ENCODE data around the gene SNAPIN.
A peak's percentile ranks its signal among the peaks of the same experiment; 100 is the strongest.

SNAPIN gene

GRCh38 chr1:153680120-153680403, 21.6 kb downstream of the SNAPIN start:
- Histone ChIP-seq H3K9me3 (ENCODE audit: control insufficient read depth in 1 of 2, low read length in 2 of 2) (no peaks in the 10 kb centered on the region), H3K27me3 (ENCODE audit: low read depth, low read length) (peaks cover 18% of the 10 kb centered on the region), H3K4me3 (ENCODE audit: low read depth in 1 of 2, low read length in 2 of 2) (peak overlapping the region; percentile 38 to 57), H3K4me1 (ENCODE audit: control insufficient read depth in 1 of 2, insufficient read depth in 2 of 2, low read length in 2 of 2) (peaks cover 0 to 24% of the 10 kb centered on the region in 2 donors), H3K27ac (ENCODE audit: low read length) (no peak overlapping the region), H3K36me3 (ENCODE audit: control insufficient read depth in 1 of 2, insufficient read depth in 2 of 2, low read length in 2 of 2) (no peaks in the 10 kb centered on the region)

DNA sequence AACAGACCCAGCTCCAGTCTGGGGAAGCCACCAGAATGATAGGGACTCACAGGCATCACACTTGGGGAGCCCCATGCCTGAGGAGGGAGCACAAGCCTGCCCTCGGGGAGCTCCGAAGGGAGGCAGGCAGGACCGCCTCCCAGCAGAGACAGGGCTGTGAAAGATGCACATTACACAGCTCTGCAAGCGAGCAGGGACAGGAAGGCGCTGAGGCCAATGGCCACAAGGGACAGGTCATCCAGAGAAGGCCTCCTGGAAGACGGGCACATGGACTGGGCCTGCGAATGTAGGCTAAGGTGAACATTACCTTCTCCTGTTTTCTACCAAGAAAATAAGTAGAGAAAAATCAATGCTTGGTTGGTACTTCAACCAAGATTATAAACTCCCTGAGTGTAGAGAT, 24.2 kb downstream of the SNAPIN start:
- Histone ChIP-seq H3K27me3 (ENCODE audit: low read depth, low read length) (peaks cover 18% of the 10 kb centered on the region), H3K4me1 (ENCODE audit: control insufficient read depth in 1 of 2, insufficient read depth in 2 of 2, low read length in 2 of 2) (peaks cover 0 to 21% of the 10 kb centered on the region in 2 donors), H3K4me3 (ENCODE audit: low read depth in 1 of 2, low read length in 2 of 2) (no peak overlapping the region), H3K9me3 (ENCODE audit: control insufficient read depth in 1 of 2, low read length in 2 of 2) (no peaks in the 10 kb centered on the region), H3K27ac (ENCODE audit: low read length) (no peak overlapping the region), H3K36me3 (ENCODE audit: control insufficient read depth in 1 of 2, insufficient read depth in 2 of 2, low read length in 2 of 2) (no peaks in the 10 kb centered on the region)

GRCh38 chr1:153683854-153684253, 25.4 kb downstream of the SNAPIN start:
- peaks cover 12% of the 10 kb centered on the region for H3K27me3 ChIP-seq (ENCODE audit: low read depth, low read length)
- no peak overlapping the region for H3K4me3 ChIP-seq (ENCODE audit: low read depth in 1 of 2, low read length in 2 of 2)
- peaks cover 0 to 7% of the 10 kb centered on the region in 2 donors for H3K36me3 ChIP-seq (ENCODE audit: control insufficient read depth in 1 of 2, insufficient read depth in 2 of 2, low read length in 2 of 2)
- H3K27ac ChIP-seq (ENCODE audit: low read length): no peak overlapping the region
- peaks cover 0 to 10% of the 10 kb centered on the region in 2 donors for H3K4me1 ChIP-seq (ENCODE audit: control insufficient read depth in 1 of 2, insufficient read depth in 2 of 2, low read length in 2 of 2)
- H3K9me3 ChIP-seq (ENCODE audit: control insufficient read depth in 1 of 2, low read length in 2 of 2): no peaks in the 10 kb centered on the region

GRCh38 chr1:153684892-153685291, 26.4 kb downstream of the SNAPIN start:
- Histone ChIP-seq H3K36me3 (ENCODE audit: control insufficient read depth in 1 of 2, insufficient read depth in 2 of 2, low read length in 2 of 2) (peaks cover 0 to 16% of the 10 kb centered on the region in 2 donors), H3K4me3 (ENCODE audit: low read depth in 1 of 2, low read length in 2 of 2) (no peak overlapping the region), H3K4me1 (ENCODE audit: control insufficient read depth in 1 of 2, insufficient read depth in 2 of 2, low read length in 2 of 2) (no peaks in the 10 kb centered on the region), H3K9me3 (ENCODE audit: control insufficient read depth in 1 of 2, low read length in 2 of 2) (no peaks in the 10 kb centered on the region), H3K27ac (ENCODE audit: low read length) (no peak overlapping the region), H3K27me3 (ENCODE audit: low read depth, low read length) (peaks cover 4% of the 10 kb centered on the region)

DNA sequence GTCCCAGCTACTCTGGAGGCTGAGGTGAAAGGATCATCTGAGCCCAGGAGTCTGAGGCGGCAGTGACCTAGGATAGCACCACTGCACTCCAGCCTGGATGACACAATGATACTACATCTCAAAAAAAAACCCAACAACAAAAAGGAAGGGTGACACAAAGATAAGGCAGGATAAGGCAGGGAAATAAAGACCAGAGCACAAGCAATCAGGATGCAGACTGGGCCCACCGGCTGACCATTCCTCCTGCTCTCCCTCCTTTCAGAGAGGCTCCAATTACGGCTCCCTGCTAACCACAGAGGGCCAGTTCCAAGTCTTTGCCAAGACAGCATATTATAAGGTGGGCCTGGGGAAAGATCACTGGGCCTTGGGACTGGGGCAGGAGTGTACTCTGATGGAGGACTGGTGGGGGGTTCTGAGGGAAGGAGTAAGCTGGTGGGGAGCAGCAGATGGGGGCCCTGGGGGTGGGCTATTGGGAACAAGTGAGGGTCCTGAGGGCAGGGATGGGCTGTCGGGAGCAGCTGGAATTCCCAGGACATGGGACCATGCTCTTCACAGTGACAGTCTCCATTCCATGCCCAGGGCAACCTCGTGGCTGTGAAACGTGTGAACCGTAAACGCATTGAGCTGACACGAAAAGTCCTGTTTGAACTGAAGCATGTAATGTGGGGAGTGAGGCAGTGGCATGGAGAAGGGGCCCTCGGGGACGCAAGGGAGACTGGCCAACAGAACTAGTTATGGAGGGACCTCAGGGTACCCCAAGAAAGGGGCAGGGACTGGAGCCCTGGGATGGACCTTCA, 27.2 kb downstream of the SNAPIN start:
- no peak overlapping the region for H3K4me3 ChIP-seq (ENCODE audit: low read depth in 1 of 2, low read length in 2 of 2)
- H3K27me3 ChIP-seq (ENCODE audit: low read depth, low read length): no peaks in the 10 kb centered on the region
- peaks cover 0 to 16% of the 10 kb centered on the region in 2 donors for H3K36me3 ChIP-seq (ENCODE audit: control insufficient read depth in 1 of 2, insufficient read depth in 2 of 2, low read length in 2 of 2)
- no peaks in the 10 kb centered on the region for H3K4me1 ChIP-seq (ENCODE audit: control insufficient read depth in 1 of 2, insufficient read depth in 2 of 2, low read length in 2 of 2)
- H3K9me3 ChIP-seq (ENCODE audit: control insufficient read depth in 1 of 2, low read length in 2 of 2): no peaks in the 10 kb centered on the region
- no peak overlapping the region for H3K27ac ChIP-seq (ENCODE audit: low read length)

DNA sequence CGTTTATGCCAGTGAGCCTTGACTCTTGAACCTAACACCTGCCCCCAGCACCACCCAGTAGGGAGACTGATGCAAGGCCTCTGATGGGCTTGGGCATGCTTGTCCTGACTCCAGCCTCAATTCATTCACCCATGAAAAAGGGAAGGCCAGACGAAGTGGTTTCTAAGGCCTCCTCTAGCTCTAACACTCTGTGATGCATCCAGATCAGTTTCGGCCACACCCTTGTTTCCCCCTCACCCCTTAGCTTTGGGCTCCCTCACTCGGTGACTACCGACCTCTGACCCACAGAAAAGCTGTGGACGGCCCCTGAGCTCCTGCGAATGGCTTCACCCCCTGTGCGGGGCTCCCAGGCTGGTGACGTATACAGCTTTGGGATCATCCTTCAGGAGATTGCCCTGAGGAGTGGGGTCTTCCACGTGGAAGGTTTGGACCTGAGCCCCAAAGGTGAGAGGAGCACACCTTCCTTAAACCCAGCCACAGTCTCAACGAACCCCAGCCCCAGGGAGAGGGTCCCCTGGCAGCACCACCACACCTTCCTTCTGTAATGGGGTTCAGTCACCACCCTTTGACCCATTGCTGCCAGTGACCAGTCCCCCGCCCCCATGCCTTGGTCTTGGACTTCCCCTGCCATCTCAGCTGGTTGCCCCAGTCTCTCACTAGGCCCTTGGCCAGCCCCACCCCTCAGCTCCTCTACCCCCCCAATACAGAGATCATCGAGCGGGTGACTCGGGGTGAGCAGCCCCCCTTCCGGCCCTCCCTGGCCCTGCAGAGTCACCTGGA, 29.0 kb downstream of the SNAPIN start:
- H3K36me3 ChIP-seq (ENCODE audit: control insufficient read depth in 1 of 2, insufficient read depth in 2 of 2, low read length in 2 of 2): peaks cover 0 to 16% of the 10 kb centered on the region in 2 donors
- H3K9me3 ChIP-seq (ENCODE audit: control insufficient read depth in 1 of 2, low read length in 2 of 2): no peaks in the 10 kb centered on the region
- H3K4me3 ChIP-seq (ENCODE audit: low read depth in 1 of 2, low read length in 2 of 2): no peak overlapping the region
- H3K27ac ChIP-seq (ENCODE audit: low read length): no peak overlapping the region
- H3K4me1 ChIP-seq (ENCODE audit: control insufficient read depth in 1 of 2, insufficient read depth in 2 of 2, low read length in 2 of 2): no peaks in the 10 kb centered on the region
- no peaks in the 10 kb centered on the region for H3K27me3 ChIP-seq (ENCODE audit: low read depth, low read length)

DNA sequence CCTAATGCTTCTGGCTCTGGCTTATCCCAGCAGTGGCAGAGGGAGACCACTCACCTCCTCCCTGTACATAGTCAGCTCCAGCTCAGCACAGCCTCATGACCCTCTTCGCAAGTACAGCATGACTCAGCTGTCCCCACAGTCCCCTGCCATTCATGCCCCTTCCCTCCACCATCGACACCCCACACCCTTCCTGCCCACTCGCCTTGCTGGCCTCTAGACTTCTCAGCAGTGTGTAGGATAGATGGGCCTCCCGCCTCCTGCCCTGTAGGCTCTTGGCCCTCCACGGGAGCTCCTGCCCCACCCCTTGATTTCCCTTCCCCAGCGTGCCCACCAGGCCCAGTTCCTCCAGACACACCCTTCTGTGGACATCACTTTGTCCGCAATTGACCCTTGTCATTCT, 29.8 kb downstream of the SNAPIN start:
- Histone ChIP-seq H3K9me3 (ENCODE audit: control insufficient read depth in 1 of 2, low read length in 2 of 2) (no peaks in the 10 kb centered on the region), H3K27me3 (ENCODE audit: low read depth, low read length) (no peaks in the 10 kb centered on the region), H3K36me3 (ENCODE audit: control insufficient read depth in 1 of 2, insufficient read depth in 2 of 2, low read length in 2 of 2) (peaks cover 0 to 16% of the 10 kb centered on the region in 2 donors), H3K27ac (ENCODE audit: low read length) (no peak overlapping the region), H3K4me1 (ENCODE audit: control insufficient read depth in 1 of 2, insufficient read depth in 2 of 2, low read length in 2 of 2) (no peaks in the 10 kb centered on the region), H3K4me3 (ENCODE audit: low read depth in 1 of 2, low read length in 2 of 2) (no peak overlapping the region)

- Histone ChIP-seq H3K4me1 (ENCODE audit: control insufficient read depth in 1 of 2, insufficient read depth in 2 of 2, low read length in 2 of 2) (no peaks in the 10 kb centered on the region), H3K27ac (ENCODE audit: low read length) (no peak overlapping the region), H3K4me3 (ENCODE audit: low read depth in 1 of 2, low read length in 2 of 2) (no peak overlapping the region), H3K9me3 (ENCODE audit: control insufficient read depth in 1 of 2, low read length in 2 of 2) (no peaks in the 10 kb centered on the region), H3K36me3 (ENCODE audit: control insufficient read depth in 1 of 2, insufficient read depth in 2 of 2, low read length in 2 of 2) (peaks cover 0 to 16% of the 10 kb centered on the region in 2 donors), H3K27me3 (ENCODE audit: low read depth, low read length) (no peaks in the 10 kb centered on the region)
Observed at GRCh38 chr1:153688736-153689328, 30.3 kb downstream of the SNAPIN start.

- Histone ChIP-seq H3K4me1 (ENCODE audit: control insufficient read depth in 1 of 2, insufficient read depth in 2 of 2, low read length in 2 of 2) (peaks cover 0 to 5% of the 10 kb centered on the region in 2 donors), H3K27me3 (ENCODE audit: low read depth, low read length) (no peaks in the 10 kb centered on the region), H3K36me3 (ENCODE audit: control insufficient read depth in 1 of 2, insufficient read depth in 2 of 2, low read length in 2 of 2) (peaks cover 0 to 12% of the 10 kb centered on the region in 2 donors), H3K4me3 (ENCODE audit: low read depth in 1 of 2, low read length in 2 of 2) (no peak overlapping the region), H3K27ac (ENCODE audit: low read length) (no peak overlapping the region), H3K9me3 (ENCODE audit: control insufficient read depth in 1 of 2, low read length in 2 of 2) (no peaks in the 10 kb centered on the region)
Observed at GRCh38 chr1:153693466-153693865, 35.0 kb downstream of the SNAPIN start.

GRCh38 chr1:153696741-153697140, 38.2 kb downstream of the SNAPIN start:
- Histone ChIP-seq H3K4me3 (ENCODE audit: low read depth in 1 of 2, low read length in 2 of 2) (no peak overlapping the region), H3K36me3 (ENCODE audit: control insufficient read depth in 1 of 2, insufficient read depth in 2 of 2, low read length in 2 of 2) (no peaks in the 10 kb centered on the region), H3K27me3 (ENCODE audit: low read depth, low read length) (no peaks in the 10 kb centered on the region), H3K27ac (ENCODE audit: low read length) (no peak overlapping the region), H3K9me3 (ENCODE audit: control insufficient read depth in 1 of 2, low read length in 2 of 2) (no peaks in the 10 kb centered on the region), H3K4me1 (ENCODE audit: control insufficient read depth in 1 of 2, insufficient read depth in 2 of 2, low read length in 2 of 2) (peaks cover 8 to 15% of the 10 kb centered on the region in 2 donors)

DNA sequence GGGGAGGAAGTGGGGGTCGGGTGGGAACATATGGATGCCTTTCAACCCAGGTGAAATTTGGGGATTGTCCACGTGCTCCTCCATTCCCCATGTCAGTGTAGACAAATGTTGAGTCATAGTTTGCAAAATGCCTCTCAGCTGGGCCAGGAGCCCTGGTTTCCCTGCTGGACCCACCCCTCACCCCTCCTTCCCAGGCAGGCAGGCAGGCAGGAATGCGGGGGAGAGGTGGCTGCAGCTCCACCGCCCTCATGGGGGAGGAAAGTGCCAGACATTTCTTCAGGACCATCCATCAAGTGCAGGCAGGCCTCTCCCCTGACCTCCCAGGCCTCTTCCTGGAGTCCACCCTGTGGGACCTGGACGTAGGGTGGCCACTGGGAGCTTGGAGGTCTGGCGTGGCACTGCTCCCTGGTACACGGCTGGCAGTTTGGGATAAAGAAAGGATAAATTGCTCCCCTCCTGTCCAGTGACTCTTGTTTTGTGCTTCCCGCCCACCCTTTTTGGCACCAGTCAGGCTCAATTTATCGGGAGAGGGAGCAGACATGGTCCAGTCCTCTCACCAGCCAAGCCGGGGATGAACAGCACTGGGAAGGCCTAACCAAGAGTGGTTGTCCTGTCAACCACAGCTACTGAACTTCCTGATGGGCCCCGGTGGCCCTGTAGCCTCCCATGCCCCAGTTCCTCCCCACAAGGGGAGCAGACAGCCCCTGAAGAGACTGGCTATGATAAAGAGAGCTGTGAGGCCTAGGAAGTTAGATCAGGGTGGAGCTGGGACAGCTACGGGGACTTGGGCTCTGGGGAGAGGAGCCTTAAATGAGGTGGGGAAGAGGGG, 38.9 kb downstream of the SNAPIN start:
- Histone ChIP-seq H3K4me1 (ENCODE audit: control insufficient read depth in 1 of 2, insufficient read depth in 2 of 2, low read length in 2 of 2) (peaks cover 8 to 15% of the 10 kb centered on the region in 2 donors), H3K27me3 (ENCODE audit: low read depth, low read length) (no peaks in the 10 kb centered on the region), H3K4me3 (ENCODE audit: low read depth in 1 of 2, low read length in 2 of 2) (peak overlapping the region; percentile 21 to 48), H3K9me3 (ENCODE audit: control insufficient read depth in 1 of 2, low read length in 2 of 2) (no peaks in the 10 kb centered on the region), H3K36me3 (ENCODE audit: control insufficient read depth in 1 of 2, insufficient read depth in 2 of 2, low read length in 2 of 2) (no peaks in the 10 kb centered on the region), H3K27ac (ENCODE audit: low read length) (peak overlapping the region; percentile 91)
